Activated naive CD8-positive, alpha-beta T cell (primary cell): ENCODE data around the gene AGT.

ENCODE experiments used
- H3K27ac Mint-ChIP-seq: one replicate; pipeline ENCODE4 v1.8.0; 2021; ENCODE audit warnings: mixed read lengths
- H3K27me3 Mint-ChIP-seq: one replicate; pipeline ENCODE4 v1.8.0; 2021; ENCODE audit warnings: mixed read lengths
- H3K36me3 Mint-ChIP-seq: one replicate; pipeline ENCODE4 v1.8.0; 2021; ENCODE audit warnings: mixed read lengths
- H3K4me1 Mint-ChIP-seq: one replicate; pipeline ENCODE4 v1.8.0; 2021; ENCODE audit warnings: low read depth, mixed read lengths
- H3K4me3 Mint-ChIP-seq: one replicate; pipeline ENCODE4 v1.8.0; 2021; ENCODE audit warnings: mild to moderate bottlenecking, mixed read lengths
- H3K9me3 Mint-ChIP-seq: one replicate; pipeline ENCODE4 v1.8.0; 2021; ENCODE audit warnings: low read depth, mixed read lengths

The AGT gene

DNA sequence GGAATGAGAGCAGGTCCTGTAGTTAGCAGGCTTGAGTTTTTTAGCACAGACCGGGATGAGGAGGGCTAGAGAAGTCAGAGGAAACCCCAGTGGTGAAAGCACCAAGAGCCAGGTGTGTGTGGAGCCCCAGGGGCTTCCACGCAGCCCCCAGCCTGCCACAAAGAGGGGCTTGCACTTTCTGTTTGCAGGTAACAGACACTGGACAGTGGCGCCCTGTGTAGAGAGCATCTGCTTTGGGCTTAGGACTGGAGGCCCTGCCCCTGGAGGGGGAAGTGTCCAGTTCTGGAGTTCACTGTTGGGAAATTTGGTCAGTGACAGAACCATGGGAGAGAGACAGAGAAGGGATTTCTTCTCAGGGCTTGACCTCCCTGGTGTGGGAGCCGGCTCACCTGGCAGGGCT is 19.5 kb downstream of the AGT start:
- Mint-ChIP-seq H3K27me3 (no peaks in the 10 kb centered on the region), H3K4me1 (peaks cover 2% of the 10 kb centered on the region), H3K4me3 (no peak overlapping the region), H3K27ac (no peak overlapping the region), H3K9me3 (no peaks in the 10 kb centered on the region), H3K36me3 (no peaks in the 10 kb centered on the region)

GRCh38 chr1:230693777-230694176 is 20.1 kb downstream of the AGT start:
- no peaks in the 10 kb centered on the region for H3K27me3 Mint-ChIP-seq
- H3K27ac Mint-ChIP-seq = no peak overlapping the region
- peaks cover 2% of the 10 kb centered on the region for H3K4me1 Mint-ChIP-seq
- H3K4me3 Mint-ChIP-seq = no peak overlapping the region
- H3K9me3 Mint-ChIP-seq = no peaks in the 10 kb centered on the region
- no peaks in the 10 kb centered on the region for H3K36me3 Mint-ChIP-seq

GRCh38 chr1:230693221-230693620 is 20.7 kb downstream of the AGT start:
- H3K4me3 Mint-ChIP-seq = no peak overlapping the region
- H3K9me3 Mint-ChIP-seq = no peaks in the 10 kb centered on the region
- no peak overlapping the region for H3K27ac Mint-ChIP-seq
- H3K27me3 Mint-ChIP-seq = no peaks in the 10 kb centered on the region
- peaks cover 2% of the 10 kb centered on the region for H3K4me1 Mint-ChIP-seq
- H3K36me3 Mint-ChIP-seq = no peaks in the 10 kb centered on the region

DNA sequence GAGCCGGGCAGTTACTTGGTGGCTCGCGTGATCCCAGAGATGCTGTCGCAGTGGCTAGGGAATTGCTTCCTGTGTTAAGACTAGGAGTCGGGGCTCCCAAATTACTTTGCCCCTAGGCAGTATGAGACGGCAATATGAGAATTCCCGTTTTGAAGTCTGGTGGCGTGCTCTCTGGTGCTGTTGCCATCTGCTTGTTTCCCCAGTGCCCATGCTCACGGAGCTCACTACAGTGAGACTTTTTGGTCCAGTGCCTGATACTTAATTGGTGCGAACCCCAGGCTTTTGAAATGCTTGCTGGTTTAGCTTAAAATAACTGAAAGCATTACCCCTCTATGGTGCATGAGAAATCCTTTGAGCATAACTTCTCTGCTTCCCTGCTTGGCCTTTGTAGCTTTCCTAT is 22.3 kb downstream of the AGT start:
- Mint-ChIP-seq H3K36me3 (no peaks in the 10 kb centered on the region), H3K9me3 (no peaks in the 10 kb centered on the region), H3K4me1 (peaks cover 2% of the 10 kb centered on the region), H3K4me3 (no peak overlapping the region), H3K27ac (no peak overlapping the region), H3K27me3 (no peaks in the 10 kb centered on the region)

- H3K9me3 Mint-ChIP-seq = no peaks in the 10 kb centered on the region
- no peaks in the 10 kb centered on the region for H3K27me3 Mint-ChIP-seq
- no peak overlapping the region for H3K27ac Mint-ChIP-seq
- H3K4me1 Mint-ChIP-seq = peaks cover 2% of the 10 kb centered on the region
- H3K4me3 Mint-ChIP-seq = no peak overlapping the region
- H3K36me3 Mint-ChIP-seq = no peaks in the 10 kb centered on the region
These were observed 23.8 kb downstream of the AGT start for GRCh38 chr1:230690101-230690500.

DNA sequence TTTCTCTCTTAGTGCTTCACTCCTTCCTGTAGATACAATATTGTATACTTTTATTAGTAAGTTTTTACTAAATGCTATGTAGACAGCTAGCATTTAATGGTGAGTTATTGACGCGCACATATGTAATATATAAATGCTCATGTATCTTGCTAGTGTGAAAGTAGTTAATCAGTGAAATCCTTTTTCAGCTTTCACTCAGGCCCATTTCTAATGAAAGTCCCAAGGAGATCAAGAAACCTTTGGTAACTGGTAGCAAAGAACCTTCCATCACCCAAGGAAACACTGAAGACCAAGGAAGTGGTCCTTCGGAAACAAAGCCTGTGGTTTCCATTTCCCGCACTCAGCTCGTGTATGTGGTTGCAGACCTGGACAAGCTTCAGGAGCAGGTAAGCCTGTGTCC is 27.2 kb downstream of the AGT start:
- Mint-ChIP-seq H3K9me3 (no peaks in the 10 kb centered on the region), H3K27me3 (no peaks in the 10 kb centered on the region), H3K4me1 (no peaks in the 10 kb centered on the region), H3K4me3 (no peak overlapping the region), H3K36me3 (peaks cover 3% of the 10 kb centered on the region), H3K27ac (no peak overlapping the region)

DNA sequence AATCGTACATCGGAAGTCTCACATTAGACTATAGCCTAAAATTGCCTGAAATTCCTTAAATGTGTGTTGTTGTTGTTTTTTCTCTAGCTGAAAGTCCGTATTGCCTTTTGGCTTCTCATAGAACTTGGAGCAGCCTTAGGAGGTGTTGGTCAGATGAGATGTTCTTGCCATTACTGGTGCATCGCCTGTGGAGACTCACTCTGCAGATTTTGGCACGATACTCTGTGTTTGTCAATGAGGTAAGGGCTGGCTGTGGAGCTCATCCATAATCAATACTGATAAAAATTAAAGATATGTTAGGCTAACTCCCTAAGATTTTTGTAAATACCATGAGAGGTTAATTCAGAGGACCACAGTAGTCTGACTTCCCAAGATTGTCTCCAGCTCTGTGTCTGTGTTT is 28.9 kb downstream of the AGT start:
- Mint-ChIP-seq H3K27ac (no peak overlapping the region), H3K4me1 (no peaks in the 10 kb centered on the region), H3K27me3 (no peaks in the 10 kb centered on the region), H3K36me3 (peaks cover 3% of the 10 kb centered on the region), H3K9me3 (no peaks in the 10 kb centered on the region), H3K4me3 (no peak overlapping the region)

GRCh38 chr1:230684146-230684545 is 29.8 kb downstream of the AGT start:
- no peaks in the 10 kb centered on the region for H3K27me3 Mint-ChIP-seq
- no peaks in the 10 kb centered on the region for H3K4me1 Mint-ChIP-seq
- no peaks in the 10 kb centered on the region for H3K9me3 Mint-ChIP-seq
- no peak overlapping the region for H3K27ac Mint-ChIP-seq
- no peak overlapping the region for H3K4me3 Mint-ChIP-seq
- peaks cover 8% of the 10 kb centered on the region for H3K36me3 Mint-ChIP-seq

DNA sequence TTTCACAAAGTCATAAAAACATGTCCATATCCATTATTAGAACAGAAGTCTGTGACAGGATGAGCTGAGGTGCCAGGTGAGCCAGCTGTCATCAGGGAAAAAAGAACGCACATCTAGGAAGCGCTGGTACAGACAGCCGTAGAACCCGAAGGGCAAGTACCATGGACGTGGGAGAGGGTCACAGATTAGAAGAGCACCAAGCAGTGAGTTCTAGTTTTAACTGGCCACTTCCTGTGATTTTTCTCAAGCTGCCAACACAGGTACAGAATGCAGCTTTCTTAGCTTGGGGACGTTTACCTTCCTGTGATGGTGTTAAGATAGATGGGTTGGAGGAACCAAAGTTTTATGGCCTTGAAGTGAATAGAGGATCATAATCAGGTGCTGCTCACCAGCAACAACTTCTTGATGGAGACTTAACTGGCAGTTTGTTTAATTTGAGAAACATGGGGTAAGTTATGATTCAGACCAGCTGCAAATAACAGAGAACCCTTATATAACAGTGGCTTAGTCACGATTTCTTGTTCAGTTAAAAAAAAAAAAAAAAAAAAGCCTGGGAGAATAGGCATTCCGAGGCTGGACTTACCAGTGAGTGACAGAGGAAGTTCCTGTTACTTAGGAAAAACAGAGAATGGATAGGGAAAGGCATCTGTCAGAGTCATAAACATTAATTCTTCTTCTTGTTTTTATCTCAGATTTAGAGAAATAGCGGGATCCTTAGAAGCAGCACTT is 30.9 kb downstream of the AGT start:
- no peaks in the 10 kb centered on the region for H3K9me3 Mint-ChIP-seq
- no peaks in the 10 kb centered on the region for H3K27me3 Mint-ChIP-seq
- H3K4me3 Mint-ChIP-seq = no peak overlapping the region
- no peaks in the 10 kb centered on the region for H3K4me1 Mint-ChIP-seq
- peaks cover 13% of the 10 kb centered on the region for H3K36me3 Mint-ChIP-seq
- H3K27ac Mint-ChIP-seq = no peak overlapping the region

DNA sequence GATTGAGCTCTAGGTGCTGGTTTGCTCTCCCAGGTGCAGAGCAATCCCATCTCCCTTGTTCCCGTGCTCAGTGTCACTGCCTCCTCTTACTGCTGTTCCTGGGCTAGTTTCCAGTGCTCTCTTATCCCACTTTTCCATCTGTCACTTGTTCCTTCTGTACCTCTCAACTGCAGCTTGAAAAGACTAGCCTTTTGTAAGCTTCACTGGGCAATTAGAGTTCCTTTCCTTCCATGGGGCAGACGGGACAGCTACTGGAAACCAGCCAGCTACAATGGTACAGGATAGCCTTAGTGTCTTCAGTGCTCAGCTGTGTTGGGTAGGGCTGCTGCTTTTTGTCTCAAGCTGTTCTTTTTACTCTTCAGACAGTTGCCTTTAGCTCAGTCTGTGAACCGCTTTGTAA is 31.6 kb downstream of the AGT start:
- H3K4me3 Mint-ChIP-seq = no peak overlapping the region
- no peaks in the 10 kb centered on the region for H3K9me3 Mint-ChIP-seq
- no peak overlapping the region for H3K27ac Mint-ChIP-seq
- no peaks in the 10 kb centered on the region for H3K27me3 Mint-ChIP-seq
- H3K36me3 Mint-ChIP-seq = peaks cover 13% of the 10 kb centered on the region
- no peaks in the 10 kb centered on the region for H3K4me1 Mint-ChIP-seq

GRCh38 chr1:230681599-230681998 is 32.3 kb downstream of the AGT start:
- no peak overlapping the region for H3K27ac Mint-ChIP-seq
- peaks cover 13% of the 10 kb centered on the region for H3K36me3 Mint-ChIP-seq
- no peak overlapping the region for H3K4me3 Mint-ChIP-seq
- H3K4me1 Mint-ChIP-seq = no peaks in the 10 kb centered on the region
- H3K9me3 Mint-ChIP-seq = no peaks in the 10 kb centered on the region
- no peaks in the 10 kb centered on the region for H3K27me3 Mint-ChIP-seq

DNA sequence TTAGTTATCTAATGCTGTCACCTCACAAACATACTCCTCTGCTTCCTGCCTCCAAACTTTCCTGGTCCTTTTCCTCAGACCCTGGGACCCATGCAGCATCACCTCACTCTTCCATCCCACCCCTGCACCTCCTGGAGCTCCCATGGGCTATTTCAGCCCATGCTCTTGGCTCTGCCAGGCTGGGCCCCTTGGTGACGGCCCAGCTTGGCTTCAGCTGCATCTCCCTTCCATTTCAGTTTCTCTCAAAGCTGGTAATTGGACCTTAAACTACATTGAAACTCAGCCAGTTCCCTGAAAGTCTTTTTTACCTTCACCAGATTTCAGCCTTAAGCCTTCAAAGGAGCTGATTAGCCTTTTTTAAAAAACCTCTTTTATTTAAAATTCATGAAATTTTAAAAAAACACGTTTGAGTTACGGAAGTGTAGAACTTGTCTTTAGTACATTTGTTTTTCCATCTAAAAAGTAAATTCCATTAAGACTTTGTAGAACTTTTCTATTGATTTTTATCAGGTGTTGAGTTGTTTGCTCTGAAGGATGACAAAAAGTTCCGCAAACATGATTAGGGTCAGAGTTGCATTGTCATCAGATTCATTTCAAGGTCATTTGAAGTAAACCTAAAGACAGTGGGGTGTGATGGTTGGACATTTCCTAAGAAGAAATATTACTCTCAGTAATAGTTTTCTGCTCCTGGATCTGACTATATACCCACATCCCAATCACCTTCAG is 33.5 kb downstream of the AGT start:
- Mint-ChIP-seq H3K4me1 (no peaks in the 10 kb centered on the region), H3K27me3 (no peaks in the 10 kb centered on the region), H3K27ac (no peak overlapping the region), H3K36me3 (peaks cover 19% of the 10 kb centered on the region), H3K4me3 (no peak overlapping the region), H3K9me3 (no peaks in the 10 kb centered on the region)

- no peak overlapping the region for H3K27ac Mint-ChIP-seq
These were observed 34.1 kb downstream of the AGT start for GRCh38 chr1:230679825-230680224.

GRCh38 chr1:230679192-230679591 is 34.7 kb downstream of the AGT start:
- Mint-ChIP-seq H3K9me3 (no peaks in the 10 kb centered on the region), H3K36me3 (peaks cover 16% of the 10 kb centered on the region), H3K4me1 (no peaks in the 10 kb centered on the region), H3K27ac (peak overlapping the region; percentile 22), H3K27me3 (no peaks in the 10 kb centered on the region), H3K4me3 (no peak overlapping the region)

More at GRCh38 chr1:230679825-230680224, 34.1 kb downstream of the AGT start:
- no peaks in the 10 kb centered on the region for H3K4me1 Mint-ChIP-seq
- no peaks in the 10 kb centered on the region for H3K9me3 Mint-ChIP-seq
- H3K27me3 Mint-ChIP-seq = no peaks in the 10 kb centered on the region
- peaks cover 19% of the 10 kb centered on the region for H3K36me3 Mint-ChIP-seq
- H3K4me3 Mint-ChIP-seq = no peak overlapping the region

DNA sequence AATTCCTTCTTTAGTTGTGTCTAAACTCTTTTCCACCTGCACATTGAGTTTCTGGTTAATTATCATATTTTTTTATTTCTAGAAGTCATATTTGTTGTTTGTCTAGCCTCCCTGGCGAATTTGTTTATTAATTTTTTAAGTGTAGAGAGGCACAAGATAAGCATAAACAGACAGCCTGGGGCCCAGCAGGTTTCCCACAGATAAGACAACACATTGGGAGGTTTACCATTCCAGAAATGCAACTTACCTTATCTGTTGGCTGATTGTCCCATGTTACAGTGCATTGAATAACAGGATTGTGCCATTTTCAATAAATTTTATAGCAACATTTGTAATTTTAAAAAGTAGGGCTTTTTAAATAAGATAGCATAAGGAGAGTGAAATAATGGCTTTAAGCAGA is 36.7 kb downstream of the AGT start:
- Mint-ChIP-seq H3K27ac (no peak overlapping the region), H3K27me3 (no peaks in the 10 kb centered on the region), H3K9me3 (no peaks in the 10 kb centered on the region), H3K4me3 (no peak overlapping the region), H3K36me3 (peaks cover 16% of the 10 kb centered on the region), H3K4me1 (no peaks in the 10 kb centered on the region)

DNA sequence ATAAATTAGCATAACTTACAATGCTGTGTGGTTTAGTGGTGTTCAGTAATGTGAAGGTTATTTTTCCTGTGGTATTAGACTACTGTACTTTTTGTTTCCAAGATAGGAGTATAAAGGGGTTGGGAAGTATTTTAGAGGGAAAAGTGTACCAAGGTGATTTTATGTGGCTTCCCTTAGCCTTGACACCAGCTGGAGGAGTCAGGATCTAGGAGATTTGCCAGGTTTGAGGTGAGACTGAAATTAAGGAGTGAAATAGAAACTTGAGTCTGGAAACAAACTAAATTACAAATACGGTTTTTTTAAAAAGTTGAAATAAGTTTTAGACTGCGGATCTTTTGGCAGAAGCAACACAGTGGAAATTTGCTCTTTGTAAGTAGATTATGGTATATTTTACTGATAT is 39.3 kb downstream of the AGT start:
- Mint-ChIP-seq H3K4me3 (no peak overlapping the region), H3K9me3 (no peaks in the 10 kb centered on the region), H3K27me3 (no peaks in the 10 kb centered on the region), H3K36me3 (peaks cover 13% of the 10 kb centered on the region), H3K4me1 (no peaks in the 10 kb centered on the region), H3K27ac (no peak overlapping the region)
